Kidney (tissue), 14 donors: ENCODE measurements around the gene IQCN. TPM values are rescaled to one million over a fixed set of nuclear protein-coding genes. Genes with fewer than 3 reads are reported as not detected.
A peak's percentile ranks its signal among the peaks of the same experiment; 100 is the strongest.

Source experiments
- DNase-seq, 5 donors: peaks; one replicate each; pipeline ENCODE4 v3.0.0-alpha.2; 2013 to 2020
- FAIRE-seq: peaks from 2 replicates; lab custom pipeline; 2012; peaks lifted over from hg19 to GRCh38; lab: Jason Lieb, UNC
- H3K27ac ChIP-seq, 2 donors: one replicate each; pipeline ENCODE4 v1.7.0; 2013; ENCODE audit warnings: low read depth in 2 of 2, low read length in 2 of 2, inconsistent platforms in 1 of 2
- H3K27me3 ChIP-seq: one replicate; pipeline ENCODE4 v1.7.1; 2013; ENCODE audit warnings: low read length, inconsistent platforms; ENCODE audit not compliant: control insufficient read depth, insufficient read depth
- H3K36me3 ChIP-seq, 3 donors: one replicate each; pipeline versions ENCODE4 v1.7.0 to v1.7.1; 2013; ENCODE audit warnings: low read length in 3 of 3, control low read depth in 1 of 3, inconsistent platforms in 1 of 3; ENCODE audit not compliant: insufficient read depth in 3 of 3, control insufficient read depth in 2 of 3
- H3K4me1 ChIP-seq, 3 donors: one replicate each; pipeline versions ENCODE4 v1.7.0 to v1.7.1; 2013; ENCODE audit warnings: low read length in 3 of 3, inconsistent platforms in 1 of 3, low read depth in 1 of 3; ENCODE audit not compliant: control insufficient read depth in 2 of 3, insufficient read depth in 2 of 3
- H3K4me3 ChIP-seq, 3 donors: one replicate each; pipeline versions ENCODE4 v1.7.0 to v1.8.1; 2013; ENCODE audit warnings: low read length in 3 of 3, control low read depth in 1 of 3, inconsistent platforms in 1 of 3
- H3K9ac ChIP-seq, 3 donors: one replicate each; pipeline versions ENCODE4 v1.7.0 to v1.7.1; 2013; ENCODE audit warnings: low read length in 3 of 3, control low read depth in 1 of 3, inconsistent platforms in 1 of 3
- H3K9me3 ChIP-seq, 3 donors: one replicate each; pipeline versions ENCODE4 v1.7.0 to v1.7.1; 2013; ENCODE audit warnings: low read length in 3 of 3, control low read depth in 1 of 3, inconsistent platforms in 1 of 3; ENCODE audit not compliant: control insufficient read depth in 2 of 3, insufficient read depth in 1 of 3
- CTCF ChIP-seq: IDR thresholded peaks from 3 replicates; pipeline ENCODE4 v1.5.1; 2012; ENCODE audit warnings: mild to moderate bottlenecking, moderate library complexity, borderline replicate concordance; ENCODE audit not compliant: insufficient read depth; ENCODE audit errors: extremely low read depth
- intact Hi-C: fragments of 100-400 bp; cut with DNase I; formaldehyde crosslinking; loops from one replicate; pipeline ENCODE4 v1.11.1; 2022
- polyA plus RNA-seq: library from polyadenylated mRNA; stranded (reverse); fragments of 350-450 nt; fragmentation: Illumina TruSeq; extraction: RNeasy Lipid Tissue Mini Kit (QIAGEN cat#74804); gene quantifications from one replicate; pipeline ENCODE4 v1.2.3, GENCODE V29; 2014; ENCODE audit warnings: low read depth, low replicate concordance; ENCODE audit not compliant: insufficient read depth
- total RNA-seq: library from RNA; stranded (reverse); fragmentation: NEBNext Ultra II Directional; extraction: Animal tissue kit (Norgen Biotek cat#: 25700); gene quantifications from one replicate; pipeline ENCODE4 v1.2.1, GENCODE V29; 2021
- donor health status: control.
- donor health status: control.
- donor health status: control.
- donor health status: control.
- donor health status: control.
- donor health status: DM: yes; HTN: yes; CAD: no.
- donor health status: Normal renal cell carcinoma (clear cell type).

Gene IQCN
- total and polyA plus RNA-seq, 2 donors from 2014 or later, result 0.82 to 6.3 TPM

- H3K36me3 ChIP-seq, result no peaks in the 10 kb centered on the region
- H3K4me3 ChIP-seq, result no peak overlapping the region
- H3K9ac ChIP-seq, result no peak overlapping the region
- TF ChIP-seq CTCF, result no peak
- H3K4me1 ChIP-seq, result no peaks in the 10 kb centered on the region
- H3K27me3 ChIP-seq, result no peaks in the 10 kb centered on the region
- intact Hi-C loops, result no loop called here
- no peak for DNase-seq
- H3K27ac ChIP-seq, result no peak overlapping the region
- no peaks in the 10 kb centered on the region for H3K9me3 ChIP-seq
- no peak for FAIRE-seq
Observed at GRCh38 chr19:18245297-18245696, 29.0 kb downstream of the IQCN start.

DNA sequence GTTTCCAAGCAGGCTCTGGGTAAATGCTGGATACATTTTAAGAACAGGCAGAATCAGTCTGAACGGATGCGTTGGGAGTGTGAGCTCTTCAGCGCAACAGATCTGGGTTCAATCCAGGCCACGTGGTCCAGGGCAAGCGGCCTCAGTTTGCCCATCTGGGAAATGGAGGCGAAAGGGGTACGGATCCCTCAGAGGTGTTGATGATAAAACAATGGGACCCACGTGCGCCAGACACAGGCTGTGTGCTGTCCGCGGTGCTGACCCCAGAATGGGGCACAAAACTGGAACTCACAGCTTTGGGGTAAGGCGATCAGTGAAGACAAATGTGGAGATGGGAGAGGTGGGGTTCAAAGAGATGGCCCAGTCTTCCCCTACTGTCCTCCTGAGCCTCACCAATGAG, 34.9 kb downstream of the IQCN start:
- intact Hi-C loops, result no loop called here
- Histone ChIP-seq H3K36me3 (no peaks in the 10 kb centered on the region), H3K4me3 (no peak overlapping the region), H3K9ac (no peak overlapping the region), H3K9me3 (no peaks in the 10 kb centered on the region), H3K27me3 (no peaks in the 10 kb centered on the region), H3K27ac (no peak overlapping the region), H3K4me1 (no peaks in the 10 kb centered on the region)
- no peak for TF ChIP-seq CTCF
- DNase-seq (no peak), FAIRE-seq (no peak)

DNA sequence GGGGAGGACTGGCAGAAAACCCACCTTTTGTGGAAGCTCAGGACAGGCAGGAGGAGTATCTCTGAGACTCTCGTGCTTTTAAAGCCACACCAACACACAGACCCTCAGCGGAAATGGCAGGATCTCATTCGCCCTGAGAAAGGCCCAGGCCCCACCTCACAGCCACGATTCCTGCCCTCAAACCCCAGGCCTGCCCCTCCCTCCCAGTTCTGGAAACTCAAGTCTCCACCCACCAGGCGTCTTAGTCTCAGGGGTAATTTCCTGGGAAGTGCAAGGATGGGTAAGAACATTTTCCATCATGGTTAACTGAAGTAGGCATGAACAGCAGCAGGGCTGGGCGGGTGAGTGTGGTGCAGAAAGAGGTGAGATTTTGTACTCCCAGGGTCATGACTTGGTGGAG, 40.1 kb downstream of the IQCN start:
- Histone ChIP-seq H3K27ac (no peak overlapping the region), H3K4me3 (no peak overlapping the region), H3K9ac (no peak overlapping the region), H3K36me3 (no peaks in the 10 kb centered on the region), H3K9me3 (peaks cover 0 to 3% (median 0%) of the 10 kb centered on the region in 3 donors), H3K27me3 (no peaks in the 10 kb centered on the region), H3K4me1 (no peaks in the 10 kb centered on the region)
- intact Hi-C loops, result no loop called here
- DNase-seq (no peak), FAIRE-seq (no peak)
- TF ChIP-seq CTCF, result no peak

GRCh38 chr19:18233224-18233825, 40.9 kb downstream of the IQCN start:
- H3K4me3 ChIP-seq, result no peak overlapping the region
- no peak for TF ChIP-seq CTCF
- H3K4me1 ChIP-seq, result no peaks in the 10 kb centered on the region
- DNase-seq (peak in 3 of 5 donors; percentile 86 to 89 (median 86)), FAIRE-seq (no peak)
- no peaks in the 10 kb centered on the region for H3K27me3 ChIP-seq
- H3K9me3 ChIP-seq, result peaks cover 0 to 3% (median 0%) of the 10 kb centered on the region in 3 donors
- H3K27ac ChIP-seq, result no peak overlapping the region
- H3K9ac ChIP-seq, result no peak overlapping the region
- intact Hi-C loops, result no loop called here
- no peaks in the 10 kb centered on the region for H3K36me3 ChIP-seq
